Stimulated activated CD4-positive, alpha-beta T cell treated with anti-CD3 and anti-CD28 coated beads, Interleukin-1b, Interleukin-23, amount 100 ng/mL, for 48 hours (primary cell): ENCODE results near the gene MICAL2.

Source experiments
- DNase-seq: peaks from one replicate; pipeline ENCODE4 v3.0.0-alpha.2; 2020

MICAL2 gene

DNA sequence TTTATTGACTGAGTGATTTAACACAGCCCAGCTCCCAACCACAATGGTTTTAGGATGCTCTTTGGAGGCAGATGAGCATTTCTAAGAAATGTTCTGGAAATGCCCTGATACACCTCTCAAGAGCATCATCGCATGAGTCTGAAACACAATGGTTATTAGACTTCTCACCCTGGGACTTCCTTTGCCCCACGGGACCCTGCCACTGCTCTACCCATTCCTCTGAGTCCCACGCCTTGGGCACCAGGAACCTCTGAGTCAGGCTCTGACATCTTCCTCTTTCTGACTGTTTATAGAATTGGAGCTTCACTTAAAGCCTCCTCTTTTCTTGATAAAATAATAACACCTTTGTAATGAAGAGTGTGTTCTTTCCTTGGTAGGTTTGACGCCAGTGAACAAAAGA lies 181.4 kb downstream of the MICAL2 start:
- no peak for DNase-seq

DNA sequence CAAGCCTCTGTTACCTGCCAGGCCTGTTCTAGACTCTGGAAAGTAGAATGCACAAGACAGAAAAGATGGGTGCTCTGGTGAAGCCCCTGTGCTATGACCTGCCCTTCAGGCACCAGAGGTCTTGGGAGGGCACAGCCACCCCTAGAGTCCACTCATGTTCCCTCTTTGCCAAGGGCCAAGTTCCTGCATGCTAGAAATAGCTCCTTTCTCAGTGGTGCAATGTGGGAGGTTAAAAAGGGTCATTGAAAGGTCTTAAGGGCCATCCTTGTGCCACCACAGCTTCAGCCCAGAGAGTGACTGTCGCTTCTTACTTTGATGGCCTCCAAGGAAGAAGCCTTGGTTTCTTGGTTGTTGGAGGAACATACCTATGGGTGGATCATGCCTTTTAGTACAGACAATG lies 182.4 kb downstream of the MICAL2 start:
- DNase-seq: no peak

DNA sequence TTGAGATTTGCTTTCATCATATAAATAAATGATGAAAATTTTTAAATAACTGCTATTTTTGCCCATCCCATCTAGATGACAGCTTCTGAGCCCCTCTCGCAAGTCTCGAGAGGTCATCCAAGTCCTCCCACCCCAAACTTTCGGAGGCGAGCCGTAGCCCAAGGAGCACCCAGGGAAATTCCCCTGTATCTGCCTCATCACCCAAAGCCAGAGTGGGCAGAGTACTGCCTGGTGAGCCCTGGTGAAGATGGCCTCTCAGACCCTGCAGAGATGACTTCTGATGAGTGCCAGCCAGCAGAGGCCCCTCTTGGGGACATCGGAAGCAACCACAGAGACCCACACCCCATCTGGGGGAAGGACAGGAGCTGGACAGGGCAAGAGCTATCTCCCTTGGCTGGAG lies 183.1 kb downstream of the MICAL2 start:
- DNase-seq: no peak

DNA sequence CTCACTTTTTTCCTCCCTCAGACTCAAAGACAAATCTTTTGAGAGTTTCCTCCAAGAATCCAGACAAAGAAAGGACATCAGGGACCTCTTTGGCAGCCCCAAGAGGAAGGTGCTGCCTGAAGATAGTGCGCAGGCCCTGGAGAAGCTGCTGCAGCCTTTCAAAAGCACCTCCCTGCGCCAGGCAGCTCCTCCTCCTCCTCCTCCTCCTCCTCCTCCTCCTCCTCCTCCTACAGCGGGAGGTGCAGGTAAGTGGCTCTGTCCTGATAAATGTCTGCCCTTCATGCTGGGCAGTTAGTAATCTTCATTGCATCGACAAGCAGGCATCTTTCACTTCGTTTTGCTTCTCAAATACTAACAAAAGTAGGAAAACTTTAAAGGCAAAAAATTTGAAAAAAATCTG lies 184.2 kb downstream of the MICAL2 start:
- no peak for DNase-seq

DNA sequence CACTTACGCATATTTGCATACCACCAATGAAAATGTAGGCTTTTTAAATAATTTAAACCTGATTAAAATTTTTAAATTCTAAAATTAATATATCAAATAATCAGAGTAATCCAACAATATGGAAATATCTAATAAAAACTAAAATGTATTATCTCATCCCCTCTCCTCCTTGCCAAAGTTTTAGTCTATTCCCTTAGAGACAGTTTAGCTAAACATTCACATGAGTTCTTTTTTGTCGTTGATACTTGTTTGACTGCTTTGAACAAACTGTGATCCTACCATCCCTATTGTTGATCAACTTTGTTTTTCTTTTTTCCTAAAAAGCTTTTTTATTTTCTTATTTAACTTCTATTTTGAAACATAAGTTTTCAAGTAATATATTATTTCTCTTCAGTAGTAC lies 185.6 kb downstream of the MICAL2 start:
- DNase-seq: no peak

DNA sequence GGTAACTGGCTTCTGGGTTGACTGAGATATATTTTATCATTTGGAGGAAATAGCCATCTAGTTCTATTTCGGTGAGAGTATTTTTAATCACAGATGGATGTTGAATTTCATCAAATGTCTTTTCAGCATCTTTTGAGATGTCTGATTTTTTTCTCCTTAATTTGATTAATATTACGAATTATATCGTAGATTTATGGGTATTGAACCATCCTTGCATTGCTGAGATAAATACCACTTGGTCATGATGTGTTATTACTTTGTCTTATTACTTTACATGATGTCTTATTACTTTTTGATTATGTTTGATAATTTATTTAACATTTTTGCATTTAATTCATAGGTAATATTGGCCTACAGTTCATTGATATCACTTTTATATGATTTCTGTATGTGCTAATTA lies 188.2 kb downstream of the MICAL2 start:
- DNase-seq: no peak

DNA sequence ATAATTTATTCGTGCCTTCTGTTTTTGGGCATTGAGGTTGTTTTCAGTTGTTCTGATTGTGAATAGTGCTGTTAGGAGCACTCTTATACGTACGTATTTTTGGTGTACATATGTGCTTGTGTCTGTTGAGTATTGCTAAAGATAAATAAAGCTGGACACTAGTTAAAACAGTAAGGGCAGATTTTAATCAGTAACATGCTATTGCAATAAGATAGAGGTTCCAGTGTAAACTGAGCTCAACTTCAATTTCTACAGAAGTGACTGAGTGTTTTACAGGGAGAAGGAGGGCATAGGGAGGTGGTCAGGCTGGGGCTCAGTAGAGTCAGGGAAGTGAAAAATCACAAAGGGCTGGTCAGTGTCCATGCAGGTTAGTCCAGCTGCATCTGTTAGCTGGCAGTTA lies 191.0 kb downstream of the MICAL2 start:
- DNase-seq: no peak

DNA sequence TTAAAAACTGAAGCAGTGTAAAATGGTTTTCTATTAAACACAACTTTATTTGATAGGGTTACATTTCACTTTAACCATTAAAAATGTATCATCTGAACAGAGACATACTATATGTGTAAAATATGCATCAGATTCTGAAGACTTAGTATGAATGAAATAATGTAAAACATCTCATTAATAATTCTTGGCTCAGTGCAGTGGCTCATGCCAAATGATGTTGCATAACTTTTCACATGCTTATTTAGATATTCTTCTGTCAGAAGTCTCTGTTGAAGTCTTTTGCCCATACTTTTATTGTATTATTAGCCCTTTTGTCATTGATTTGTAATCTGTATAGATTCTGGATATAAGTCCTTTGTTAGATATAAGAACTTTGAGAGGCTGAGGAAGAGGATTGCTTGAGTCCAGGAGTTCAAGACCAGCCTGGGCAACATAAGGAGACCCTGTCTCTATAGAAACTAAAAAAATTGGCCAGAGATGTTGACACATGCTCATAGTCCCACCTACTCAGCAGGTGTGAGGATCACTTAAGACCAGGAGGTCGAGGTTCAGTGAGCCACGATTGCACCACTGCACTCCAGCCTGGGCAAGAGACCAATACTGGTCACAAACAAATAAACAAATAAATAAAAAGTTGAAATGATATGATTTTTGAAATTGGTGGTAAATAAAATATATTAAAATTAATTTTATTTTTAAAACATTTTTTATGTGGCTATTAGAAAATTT lies 193.2 kb downstream of the MICAL2 start:
- DNase-seq: no peak

DNA sequence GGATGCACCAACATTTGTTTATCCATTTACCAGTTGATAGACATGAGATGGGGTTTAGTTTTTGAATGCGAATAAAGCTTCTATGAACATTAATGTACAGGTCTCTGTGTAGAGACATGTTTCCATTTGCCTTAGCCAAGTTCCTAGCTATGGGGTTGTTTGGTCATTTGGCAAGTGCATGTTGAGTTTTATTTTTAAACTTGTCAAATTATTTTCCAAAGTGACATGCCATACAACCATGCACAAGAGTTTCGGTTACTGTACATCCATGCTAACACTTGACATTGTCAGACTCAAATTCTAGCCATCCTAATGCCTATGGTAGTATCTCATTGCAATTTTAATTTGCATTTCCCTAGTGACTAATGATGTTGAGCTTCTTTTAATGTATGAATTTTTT lies 196.4 kb downstream of the MICAL2 start:
- DNase-seq: no peak

DNA sequence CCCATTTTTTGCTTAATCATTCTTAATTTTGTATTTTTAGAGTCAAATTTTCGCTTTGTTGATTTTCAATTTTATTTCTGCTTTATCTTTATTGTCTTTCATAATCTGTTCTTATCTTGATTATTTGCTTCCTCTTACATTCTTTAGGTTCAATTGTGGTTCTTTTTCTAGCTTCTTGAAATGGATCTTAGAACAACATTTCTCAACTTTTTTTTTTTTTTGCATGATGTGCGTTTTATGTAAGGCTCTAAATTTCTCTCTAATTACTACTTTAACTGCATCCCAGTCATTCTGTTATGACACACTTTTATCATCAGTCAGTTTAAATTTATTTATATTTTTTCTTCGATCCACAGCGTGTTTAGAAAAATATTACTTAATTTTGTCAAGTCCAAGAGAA lies 201.7 kb downstream of the MICAL2 start:
- no peak for DNase-seq
